Measurements from ENCODE around the gene MAPRE3.
"Not testable (repeated sequence)": the region's sequence is repeated elsewhere in the genome, so short reads cannot be mapped to it uniquely, and the experiment has no call there.

The MAPRE3 gene

GRCh38 chr2:27070653-27071276, 100.3 kb downstream of the MAPRE3 start:
- no peak for DNase-seq (ENCODE audit: low spot score)

- peak; percentile 93 for DNase-seq (ENCODE audit: low spot score)
These were observed 101.0 kb downstream of the MAPRE3 start, which contains the start of gene OST4 for GRCh38 chr2:27071277-27071989. OST4 (minus strand) TSS chr2:27071654.

GRCh38 chr2:27071990-27072830, 101.8 kb downstream of the MAPRE3 start:
- DNase-seq (ENCODE audit: low spot score) = no peak

- no peak for DNase-seq (ENCODE audit: low spot score)
These were observed 102.5 kb downstream of the MAPRE3 start for GRCh38 chr2:27072920-27073319.

GRCh38 chr2:27073782-27074181, 103.3 kb downstream of the MAPRE3 start:
- no peak for DNase-seq (ENCODE audit: low spot score)

GRCh38 chr2:27074738-27075565, 104.5 kb downstream of the MAPRE3 start:
- peak; percentile 80 for DNase-seq (ENCODE audit: low spot score)

- DNase-seq (ENCODE audit: low spot score) = not testable (repeated sequence)
These were observed 105.1 kb downstream of the MAPRE3 start for GRCh38 chr2:27075566-27075871.

- DNase-seq (ENCODE audit: low spot score) = no peak
These were observed 105.9 kb downstream of the MAPRE3 start for GRCh38 chr2:27076323-27076722.
